H1 (cell line): Measurements from ENCODE around the gene ODF4. TPM values are rescaled to one million over a fixed set of nuclear protein-coding genes. Genes with fewer than 3 reads are reported as not detected.

Experiments used
- BACH1 ChIP-seq: IDR thresholded peaks from 2 replicates; pipeline ENCODE4 v1.6.1; 2012; ENCODE audit warnings: low read length, improper control_type of control experiment
- BCL11A ChIP-seq, 2 experiments: IDR thresholded peaks; one replicate each; pipeline ENCODE4 v1.6.1; 2011; ENCODE audit warnings: low read depth in 2 of 2, low read length in 2 of 2, mild to moderate bottlenecking in 2 of 2
- BRCA1 ChIP-seq: IDR thresholded peaks from 2 replicates; pipeline ENCODE4 v1.6.1; 2012; ENCODE audit warnings: low read depth, low read length, improper control_type of control experiment
- POU5F1 ChIP-seq: IDR thresholded peaks from 2 replicates; pipeline ENCODE4 v1.6.1; 2011; ENCODE audit warnings: low read depth, mild to moderate bottlenecking, low read length, moderate library complexity
- SUZ12 ChIP-seq: fragments of 200-600 bp; sonication (generic); IDR thresholded peaks from 2 replicates; pipeline ENCODE4 v1.6.1; 2012; ENCODE audit warnings: mild to moderate bottlenecking, inconsistent platforms, low read length, moderate library complexity, mixed read lengths
- polyA plus RNA-seq, 7 experiments: library from polyadenylated mRNA; depleted of rRNA in 3 of 7; stranded (reverse) in 5 of 7; unstranded in 2 of 7; fragments of >200 nt in 5 of 7; fragments of 200-250 nt in 2 of 7; gene quantifications; 1 replicate in 5 of 7; 2 replicates in 1 of 7; 4 replicates in 1 of 7; pipeline versions ENCODE4 v1.2.1 to v1.2.3, GENCODE V29; 2011 to 2013; ENCODE audit warnings: missing spikeins in 2 of 7, mixed read lengths in 2 of 7
- total RNA-seq: library from RNA; stranded (reverse); fragmentation: NEBNext Ultra II Directional; extraction: Animal tissue kit (Norgen Biotek cat#: 25700); gene quantifications from 2 replicates; pipeline ENCODE4 v1.2.1, GENCODE V29; 2021
- TF ChIP-seq, protein P1 (sequence below), 3 experiments: IDR thresholded peaks; 1 replicate in 2 of 3; 2 replicates in 1 of 3; pipeline versions ENCODE4 v1.5.1 to v1.6.1; 2011; ENCODE audit warnings: low read length in 3 of 3, mild to moderate bottlenecking in 3 of 3, inconsistent platforms in 2 of 3, low read depth in 1 of 3, moderate library complexity in 1 of 3; ENCODE audit not compliant: insufficient read depth in 1 of 3; ENCODE audit errors: control extremely low read depth in 1 of 3

The ODF4 gene
- total and polyA plus RNA-seq, 2 of the 8 experiments (the other 6 are each of a cell fraction or from before 2014, with no cell fraction given) = not detected

DNA sequence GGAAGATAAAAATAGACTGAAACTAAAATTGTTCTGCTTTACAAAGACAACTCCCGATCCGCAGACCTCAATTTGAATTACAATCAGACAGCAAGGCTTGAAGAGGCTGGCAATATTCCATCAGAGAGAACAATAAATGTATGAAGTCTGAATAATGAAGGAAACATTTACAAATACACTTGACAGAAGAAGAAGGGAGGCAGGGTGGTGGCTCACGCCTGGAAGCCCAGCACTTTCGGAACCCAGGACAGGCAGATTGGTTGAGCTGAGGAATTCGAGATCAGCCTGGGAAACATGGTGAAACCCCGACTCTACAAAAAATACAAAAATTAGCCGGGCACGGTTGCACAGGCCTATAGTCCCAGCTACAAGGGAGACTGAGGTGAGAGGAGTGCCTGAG, 14.6 kb downstream of the ODF4 start (continued):
- TF ChIP-seq BRCA1 (no peak), SUZ12 (no peak), BACH1 (no peak), POU5F1 (no peak), BCL11A (IDR thresholded peaks at IDR 0.05; ENCODE audit: low read depth in 2 of 2, low read length in 2 of 2) (no peak)
- TF ChIP-seq, protein P1, sequence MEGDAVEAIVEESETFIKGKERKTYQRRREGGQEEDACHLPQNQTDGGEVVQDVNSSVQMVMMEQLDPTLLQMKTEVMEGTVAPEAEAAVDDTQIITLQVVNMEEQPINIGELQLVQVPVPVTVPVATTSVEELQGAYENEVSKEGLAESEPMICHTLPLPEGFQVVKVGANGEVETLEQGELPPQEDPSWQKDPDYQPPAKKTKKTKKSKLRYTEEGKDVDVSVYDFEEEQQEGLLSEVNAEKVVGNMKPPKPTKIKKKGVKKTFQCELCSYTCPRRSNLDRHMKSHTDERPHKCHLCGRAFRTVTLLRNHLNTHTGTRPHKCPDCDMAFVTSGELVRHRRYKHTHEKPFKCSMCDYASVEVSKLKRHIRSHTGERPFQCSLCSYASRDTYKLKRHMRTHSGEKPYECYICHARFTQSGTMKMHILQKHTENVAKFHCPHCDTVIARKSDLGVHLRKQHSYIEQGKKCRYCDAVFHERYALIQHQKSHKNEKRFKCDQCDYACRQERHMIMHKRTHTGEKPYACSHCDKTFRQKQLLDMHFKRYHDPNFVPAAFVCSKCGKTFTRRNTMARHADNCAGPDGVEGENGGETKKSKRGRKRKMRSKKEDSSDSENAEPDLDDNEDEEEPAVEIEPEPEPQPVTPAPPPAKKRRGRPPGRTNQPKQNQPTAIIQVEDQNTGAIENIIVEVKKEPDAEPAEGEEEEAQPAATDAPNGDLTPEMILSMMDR (IDR thresholded peaks at IDR 0.05; ENCODE audit: control extremely low read depth in 1 of 3, insufficient read depth in 1 of 3, low read depth in 1 of 3, low read length in 3 of 3) = no peak
- TF ChIP-seq, all 59 proteins: peak for 0
